Left ventricle myocardium inferior (tissue), 1 donor: ENCODE measurements around the gene SCTR. TPM values are rescaled to one million over a fixed set of nuclear protein-coding genes. Genes with fewer than 3 reads are reported as not detected.

ENCODE experiments used
- DNase-seq: peaks from one replicate; pipeline ENCODE4 v3.0.0-alpha.2; 2020
- H3K27ac ChIP-seq: fragments of 200-600 bp; replicated peaks from 2 replicates; pipeline ENCODE4 v1.8.0; 2021
- H3K27me3 ChIP-seq: fragments of 200-600 bp; 2 replicates; pipeline ENCODE4 v1.8.0; 2021; ENCODE audit warnings: low read depth
- H3K36me3 ChIP-seq: fragments of 200-600 bp; 2 replicates; pipeline ENCODE4 v1.8.0; 2021
- H3K4me1 ChIP-seq: fragments of 200-600 bp; 2 replicates; pipeline ENCODE4 v1.8.0; 2021
- H3K4me3 ChIP-seq: fragments of 200-600 bp; 2 replicates; pipeline ENCODE4 v1.8.0; 2021; ENCODE audit warnings: mild to moderate bottlenecking, moderate library complexity
- H3K9me3 ChIP-seq: fragments of 200-600 bp; replicated peaks from 2 replicates; pipeline ENCODE4 v1.8.0; 2021
- CTCF ChIP-seq: fragments of 200-600 bp; IDR thresholded peaks from 2 replicates; pipeline ENCODE4 v1.8.0; 2021; ENCODE audit warnings: antibody characterized with exemption, mild to moderate bottlenecking, borderline replicate concordance
- intact Hi-C: fragments of 100-400 bp; cut with micrococcal nuclease; formaldehyde crosslinking; loops from one replicate; pipeline ENCODE4 v1.11.0; 2022
- total RNA-seq: library from RNA; stranded (reverse); fragmentation: NEBNext Ultra II Directional; extraction: Animal tissue kit (Norgen Biotek cat#: 25700); gene quantifications from one replicate; pipeline ENCODE4 v1.2.1, GENCODE V29; 2021
- donor health status: DM: no; HTN: yes; CAD: no; lungs with severe emphysema.

Gene SCTR
- total RNA-seq, 1 donor from 2014 or later: 1.2 TPM

DNA sequence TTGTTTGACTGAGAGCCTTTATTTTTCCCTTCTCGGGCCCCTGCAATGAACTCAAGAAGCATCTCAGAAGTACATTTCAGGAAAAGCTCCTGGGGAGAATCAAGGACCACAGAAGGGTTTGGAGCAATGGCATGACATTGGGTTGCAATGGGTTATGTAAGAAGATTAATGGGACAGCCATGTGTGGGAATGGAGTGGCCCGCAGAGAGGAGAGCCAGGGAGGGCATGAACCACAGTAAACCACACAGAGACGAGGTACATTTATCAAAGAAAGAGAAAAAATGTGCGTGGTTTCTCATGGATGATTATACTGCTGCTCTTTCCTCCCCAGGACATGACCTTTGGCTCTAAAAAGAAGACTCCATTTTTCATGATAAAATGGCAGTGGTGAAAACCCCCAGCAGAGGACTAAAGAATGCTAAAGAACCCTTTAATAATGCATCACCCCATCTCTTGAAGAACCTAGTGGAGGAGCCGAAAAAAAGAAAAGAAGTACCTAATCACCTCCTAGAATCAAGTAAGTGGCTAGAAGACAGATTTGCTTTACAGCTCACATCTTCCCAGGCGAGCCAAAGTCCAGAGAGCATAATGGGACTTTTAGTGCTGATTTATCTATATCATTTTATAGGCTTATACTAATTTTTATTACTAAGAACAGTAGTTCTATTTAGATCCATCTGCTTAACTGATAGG lies 21.6 kb upstream of the SCTR start:
- DNase-seq: no peak
- peaks cover 20% of the 10 kb centered on the region for H3K27me3 ChIP-seq
- H3K4me1 ChIP-seq: peaks cover 9% of the 10 kb centered on the region
- H3K36me3 ChIP-seq: no peaks in the 10 kb centered on the region
- no peak overlapping the region for H3K27ac ChIP-seq
- intact Hi-C loops: no loop called here
- no peak for TF ChIP-seq CTCF
- H3K9me3 ChIP-seq: no peaks in the 10 kb centered on the region
- no peak overlapping the region for H3K4me3 ChIP-seq

GRCh38 chr2:119544939-119545475 lies 20.7 kb upstream of the SCTR start:
- H3K9me3 ChIP-seq: no peaks in the 10 kb centered on the region
- H3K4me1 ChIP-seq: peaks cover 9% of the 10 kb centered on the region
- H3K4me3 ChIP-seq: peak overlapping the region; percentile 68
- TF ChIP-seq CTCF: no peak
- no peaks in the 10 kb centered on the region for H3K36me3 ChIP-seq
- peaks cover 29% of the 10 kb centered on the region for H3K27me3 ChIP-seq
- intact Hi-C loops: no loop called here
- no peak overlapping the region for H3K27ac ChIP-seq
- DNase-seq: no peak

- Histone ChIP-seq H3K9me3 (no peaks in the 10 kb centered on the region), H3K4me1 (peaks cover 9% of the 10 kb centered on the region), H3K27ac (no peak within 1 kb of the TSS), H3K4me3 (peak within 1 kb of the TSS; percentile 68), H3K36me3 (no peaks in the 10 kb centered on the region), H3K27me3 (peaks cover 34% of the 10 kb centered on the region)
- DNase-seq: peak; percentile 73
- TF ChIP-seq CTCF: no peak
- intact Hi-C loops: no loop called here
These were observed 20.0 kb upstream of the SCTR start, which contains the start of gene CFAP221 for GRCh38 chr2:119544075-119544938. CFAP221 (plus strand) TSS chr2:119544449; CDS start chr2:119546132, 1,683 bp downstream.

- intact Hi-C loops: no loop called here
- Histone ChIP-seq H3K27me3 (peaks cover 44% of the 10 kb centered on the region), H3K36me3 (no peaks in the 10 kb centered on the region), H3K27ac (no peak overlapping the region), H3K4me1 (peaks cover 9% of the 10 kb centered on the region), H3K4me3 (no peak overlapping the region), H3K9me3 (no peaks in the 10 kb centered on the region)
- no peak for TF ChIP-seq CTCF
- no peak for DNase-seq
These were observed 17.2 kb upstream of the SCTR start for GRCh38 chr2:119541476-119541875.

DNA sequence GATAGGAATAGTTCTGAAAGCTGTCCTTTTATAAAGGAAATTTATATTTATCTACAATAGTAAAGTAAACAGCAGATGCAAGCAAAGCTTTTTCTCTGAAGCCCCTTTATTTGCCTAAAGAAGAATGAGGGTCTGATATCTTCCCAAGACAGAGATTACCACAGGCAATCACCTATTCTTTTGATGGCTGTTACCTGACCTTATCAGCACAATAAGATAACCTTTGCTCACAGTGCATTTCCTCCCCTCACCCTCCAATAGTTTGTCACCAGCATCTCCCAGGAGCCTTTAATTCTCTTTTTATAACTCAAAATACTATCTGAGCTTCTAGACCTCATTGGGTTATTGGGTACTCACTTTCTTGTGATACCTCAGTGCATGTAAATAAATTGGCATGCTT lies 13.5 kb upstream of the SCTR start:
- intact Hi-C loops: no loop called here
- no peak for TF ChIP-seq CTCF
- Histone ChIP-seq H3K36me3 (no peaks in the 10 kb centered on the region), H3K27ac (no peak overlapping the region), H3K9me3 (peaks cover 27% of the 10 kb centered on the region), H3K27me3 (peaks cover 36% of the 10 kb centered on the region), H3K4me1 (no peaks in the 10 kb centered on the region), H3K4me3 (no peak overlapping the region)
- DNase-seq: no peak
